Measurements from ENCODE around the gene DNAH14. TPM values are rescaled to one million over a fixed set of nuclear protein-coding genes. Genes with fewer than 3 reads are reported as not detected.

DNAH14 gene
- total RNA-seq, 1 experiment from 2014 or later = 33.2 TPM

DNA sequence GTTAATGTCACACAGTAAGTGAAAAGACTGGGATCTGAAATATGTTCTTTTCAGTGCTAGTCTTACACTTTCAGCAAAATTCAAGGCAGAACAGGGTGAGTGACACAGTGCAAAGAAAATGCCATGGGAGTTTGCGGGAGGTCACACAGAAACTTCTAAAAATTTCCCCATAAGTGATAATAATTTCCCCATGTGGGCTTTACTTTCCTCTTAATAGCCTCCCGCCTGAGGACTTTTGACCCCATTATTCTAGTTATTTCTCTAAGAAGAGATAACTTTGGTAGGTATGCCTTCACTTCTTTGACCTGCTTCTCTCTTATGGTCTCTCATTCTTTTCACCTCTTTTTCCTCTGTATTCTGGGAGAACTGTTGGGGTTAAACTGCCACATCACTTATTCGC is 8.1 kb upstream of the DNAH14 start:
- ChIA-PET POLR2A (no interaction called here), CTCF (no interaction called here), RAD21 (ENCODE audit: low non-redundant PET in 1 of 2, low total read pairs in 2 of 2, uncharacterized antibody in 2 of 2, unreplicated experiment in 2 of 2) (no interaction called here)
- no peak for TF ChIP-seq YY1 (IDR thresholded peaks at IDR 0.05; ENCODE audit: extremely low read depth, insufficient replicate concordance, low read depth, low read length)
- no peak for TF ChIP-seq POLR2A (IDR thresholded peaks at IDR 0.05; ENCODE audit: borderline replicate concordance, extremely low read depth, insufficient read depth, insufficient read length)
- TF ChIP-seq, protein P1, sequence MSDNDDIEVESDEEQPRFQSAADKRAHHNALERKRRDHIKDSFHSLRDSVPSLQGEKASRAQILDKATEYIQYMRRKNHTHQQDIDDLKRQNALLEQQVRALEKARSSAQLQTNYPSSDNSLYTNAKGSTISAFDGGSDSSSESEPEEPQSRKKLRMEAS (IDR thresholded peaks at IDR 0.05) = no peak
- TF ChIP-seq EZH2phosphoT487 (IDR thresholded peaks at IDR 0.05; ENCODE audit: borderline replicate concordance) = no peak
- no peak for TF ChIP-seq CEBPB (IDR thresholded peaks at IDR 0.05; ENCODE audit: low read depth)
- TF ChIP-seq, protein P2, sequence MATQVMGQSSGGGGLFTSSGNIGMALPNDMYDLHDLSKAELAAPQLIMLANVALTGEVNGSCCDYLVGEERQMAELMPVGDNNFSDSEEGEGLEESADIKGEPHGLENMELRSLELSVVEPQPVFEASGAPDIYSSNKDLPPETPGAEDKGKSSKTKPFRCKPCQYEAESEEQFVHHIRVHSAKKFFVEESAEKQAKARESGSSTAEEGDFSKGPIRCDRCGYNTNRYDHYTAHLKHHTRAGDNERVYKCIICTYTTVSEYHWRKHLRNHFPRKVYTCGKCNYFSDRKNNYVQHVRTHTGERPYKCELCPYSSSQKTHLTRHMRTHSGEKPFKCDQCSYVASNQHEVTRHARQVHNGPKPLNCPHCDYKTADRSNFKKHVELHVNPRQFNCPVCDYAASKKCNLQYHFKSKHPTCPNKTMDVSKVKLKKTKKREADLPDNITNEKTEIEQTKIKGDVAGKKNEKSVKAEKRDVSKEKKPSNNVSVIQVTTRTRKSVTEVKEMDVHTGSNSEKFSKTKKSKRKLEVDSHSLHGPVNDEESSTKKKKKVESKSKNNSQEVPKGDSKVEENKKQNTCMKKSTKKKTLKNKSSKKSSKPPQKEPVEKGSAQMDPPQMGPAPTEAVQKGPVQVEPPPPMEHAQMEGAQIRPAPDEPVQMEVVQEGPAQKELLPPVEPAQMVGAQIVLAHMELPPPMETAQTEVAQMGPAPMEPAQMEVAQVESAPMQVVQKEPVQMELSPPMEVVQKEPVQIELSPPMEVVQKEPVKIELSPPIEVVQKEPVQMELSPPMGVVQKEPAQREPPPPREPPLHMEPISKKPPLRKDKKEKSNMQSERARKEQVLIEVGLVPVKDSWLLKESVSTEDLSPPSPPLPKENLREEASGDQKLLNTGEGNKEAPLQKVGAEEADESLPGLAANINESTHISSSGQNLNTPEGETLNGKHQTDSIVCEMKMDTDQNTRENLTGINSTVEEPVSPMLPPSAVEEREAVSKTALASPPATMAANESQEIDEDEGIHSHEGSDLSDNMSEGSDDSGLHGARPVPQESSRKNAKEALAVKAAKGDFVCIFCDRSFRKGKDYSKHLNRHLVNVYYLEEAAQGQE (IDR thresholded peaks at IDR 0.05; ENCODE audit: low read depth) = no peak
- TF ChIP-seq ELF1 (IDR thresholded peaks at IDR 0.05; ENCODE audit: borderline replicate concordance, low read depth) = no peak
- Histone ChIP-seq H3K9me2 (ENCODE audit: insufficient read depth) (no peaks in the 10 kb centered on the region), H2AFZ (ENCODE audit: low read depth, low read length, poor library complexity, severe bottlenecking) (no peak overlapping the region), H3K9ac (ENCODE audit: low read length) (no peak overlapping the region), H4K20me1 (ENCODE audit: insufficient read depth) (no peaks in the 10 kb centered on the region), H3K9me3 (ENCODE audit: control insufficient read depth in 1 of 2, insufficient read depth in 1 of 2, low read depth in 1 of 2, low read length in 2 of 2) (no peaks in the 10 kb centered on the region), H3K27ac (ENCODE audit: low read depth, low read length) (no peak overlapping the region), H3K79me2 (ENCODE audit: insufficient read depth, low read length) (no peaks in the 10 kb centered on the region), H3K4me1 (ENCODE audit: control insufficient read depth in 1 of 2, insufficient read depth in 2 of 2, low read length in 2 of 2) (no peaks in the 10 kb centered on the region), H3K4me3 (replicated peaks in 1 of 2; ENCODE audit: low read depth in 1 of 2, low read length in 2 of 2) (no peak overlapping the region), H3K36me3 (ENCODE audit: control insufficient read depth in 1 of 2, insufficient read depth in 2 of 2, low read length in 2 of 2) (no peaks in the 10 kb centered on the region), H3K4me2 (ENCODE audit: low read length) (no peak overlapping the region), H3K27me3 (ENCODE audit: insufficient read depth, low read length) (no peaks in the 10 kb centered on the region)
- DNase-seq (ENCODE audit: low read depth, low spot score) = no peak
- intact Hi-C loops (cut with micrococcal nuclease) = loop anchor here (5.0 to 10.0 kb wide), 2 partner anchors 487 to 804 kb away; partner anchors contain the start of gene WDR26
- no peak for ATAC-seq
- BruUV-seq (replicated peaks) = no TSS peak
